KMS-11 (cell line): ENCODE results near the gene ELAC1.

ENCODE experiments used
- H2AFZ ChIP-seq: fragments of 200-600 bp; sonication (generic); 2 replicates; pipeline ENCODE4 v1.6.1; 2016; ENCODE audit warnings: antibody characterized with exemption, mixed run types, low read depth
- H3K27ac ChIP-seq: fragments of 200-600 bp; sonication (generic); 2 replicates; pipeline ENCODE4 v1.6.1; 2016; ENCODE audit warnings: mild to moderate bottlenecking, mixed run types
- H3K27me3 ChIP-seq: fragments of 200-600 bp; sonication (generic); 2 replicates; pipeline ENCODE4 v1.6.1; 2017; ENCODE audit warnings: mild to moderate bottlenecking, low read depth, mixed run types, moderate library complexity; ENCODE audit not compliant: insufficient read depth
- H3K36me3 ChIP-seq: fragments of 200-600 bp; sonication (generic); 2 replicates; pipeline ENCODE4 v1.6.1; 2017; ENCODE audit warnings: mild to moderate bottlenecking, mixed run types; ENCODE audit not compliant: insufficient read depth
- H3K4me1 ChIP-seq: fragments of 200-600 bp; sonication (generic); 2 replicates; pipeline ENCODE4 v1.6.1; 2016; ENCODE audit warnings: mild to moderate bottlenecking, low read depth, mixed run types; ENCODE audit not compliant: poor library complexity, severe bottlenecking
- H3K4me2 ChIP-seq: fragments of 200-600 bp; sonication (generic); 2 replicates; pipeline ENCODE4 v1.7.0; 2016; ENCODE audit warnings: mild to moderate bottlenecking, mixed run types
- H3K4me3 ChIP-seq: fragments of 200-600 bp; sonication (generic); IDR thresholded peaks from 2 replicates; pipeline ENCODE4 v1.6.1; 2017; ENCODE audit warnings: low read depth, low read length, mixed read lengths; ENCODE audit not compliant: insufficient read depth
- H3K79me2 ChIP-seq: fragments of 200-600 bp; sonication (generic); 2 replicates; pipeline ENCODE4 v1.6.1; 2016; ENCODE audit warnings: low read depth, mixed run types; ENCODE audit not compliant: insufficient read depth
- H3K9ac ChIP-seq: fragments of 200-600 bp; sonication (generic); 2 replicates; pipeline ENCODE4 v1.6.1; 2016; ENCODE audit warnings: mild to moderate bottlenecking, mixed run types
- H4K20me1 ChIP-seq: fragments of 200-600 bp; sonication (generic); 2 replicates; pipeline ENCODE4 v1.6.1; 2016; ENCODE audit warnings: mild to moderate bottlenecking, mixed run types; ENCODE audit not compliant: insufficient read depth
- TF ChIP-seq, protein P1 (sequence below): fragments of 200-600 bp; sonication (generic); conservative IDR thresholded peaks from 2 replicates; pipeline ENCODE4 v1.6.1; 2017; ENCODE audit warnings: low read depth, mild to moderate bottlenecking, antibody characterized with exemption, low read length, moderate library complexity, mixed read lengths

ELAC1 gene

DNA sequence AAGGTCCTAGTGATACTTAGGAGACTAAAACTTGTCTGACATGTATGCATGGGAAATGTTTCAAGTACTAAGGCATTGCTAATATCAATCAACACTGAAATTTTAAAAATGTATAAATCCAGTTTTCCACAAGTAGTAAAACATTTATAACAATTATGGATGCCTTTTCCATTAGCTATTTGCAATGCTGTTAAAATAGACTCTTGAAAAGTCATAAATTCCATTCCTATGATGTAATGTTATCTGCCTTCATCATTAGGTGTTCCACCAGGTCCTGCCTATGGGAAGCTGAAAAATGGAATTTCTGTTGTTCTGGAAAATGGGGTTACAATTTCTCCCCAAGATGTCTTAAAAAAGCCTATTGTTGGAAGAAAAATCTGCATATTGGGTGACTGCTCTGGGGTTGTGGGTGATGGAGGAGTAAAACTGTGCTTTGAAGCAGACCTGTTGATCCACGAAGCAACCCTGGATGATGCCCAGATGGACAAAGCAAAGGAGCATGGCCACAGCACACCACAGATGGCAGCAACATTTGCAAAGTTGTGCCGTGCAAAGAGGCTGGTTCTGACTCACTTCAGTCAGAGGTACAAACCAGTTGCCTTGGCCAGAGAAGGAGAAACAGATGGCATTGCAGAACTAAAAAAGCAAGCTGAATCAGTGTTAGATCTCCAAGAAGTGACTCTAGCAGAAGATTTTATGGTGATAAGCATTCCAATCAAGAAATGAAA lies 18.7 kb downstream of the ELAC1 start:
- no peaks in the 10 kb centered on the region for H3K27me3 ChIP-seq
- TF ChIP-seq, protein P1, sequence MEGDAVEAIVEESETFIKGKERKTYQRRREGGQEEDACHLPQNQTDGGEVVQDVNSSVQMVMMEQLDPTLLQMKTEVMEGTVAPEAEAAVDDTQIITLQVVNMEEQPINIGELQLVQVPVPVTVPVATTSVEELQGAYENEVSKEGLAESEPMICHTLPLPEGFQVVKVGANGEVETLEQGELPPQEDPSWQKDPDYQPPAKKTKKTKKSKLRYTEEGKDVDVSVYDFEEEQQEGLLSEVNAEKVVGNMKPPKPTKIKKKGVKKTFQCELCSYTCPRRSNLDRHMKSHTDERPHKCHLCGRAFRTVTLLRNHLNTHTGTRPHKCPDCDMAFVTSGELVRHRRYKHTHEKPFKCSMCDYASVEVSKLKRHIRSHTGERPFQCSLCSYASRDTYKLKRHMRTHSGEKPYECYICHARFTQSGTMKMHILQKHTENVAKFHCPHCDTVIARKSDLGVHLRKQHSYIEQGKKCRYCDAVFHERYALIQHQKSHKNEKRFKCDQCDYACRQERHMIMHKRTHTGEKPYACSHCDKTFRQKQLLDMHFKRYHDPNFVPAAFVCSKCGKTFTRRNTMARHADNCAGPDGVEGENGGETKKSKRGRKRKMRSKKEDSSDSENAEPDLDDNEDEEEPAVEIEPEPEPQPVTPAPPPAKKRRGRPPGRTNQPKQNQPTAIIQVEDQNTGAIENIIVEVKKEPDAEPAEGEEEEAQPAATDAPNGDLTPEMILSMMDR = no peak
- H3K9ac ChIP-seq = no peak overlapping the region
- no peak overlapping the region for H2AFZ ChIP-seq
- H3K4me2 ChIP-seq = no peak overlapping the region
- H3K27ac ChIP-seq = no peak overlapping the region
- no peak overlapping the region for H3K4me3 ChIP-seq
- no peaks in the 10 kb centered on the region for H3K79me2 ChIP-seq
- no peaks in the 10 kb centered on the region for H3K4me1 ChIP-seq
- H3K36me3 ChIP-seq = no peaks in the 10 kb centered on the region
- no peaks in the 10 kb centered on the region for H4K20me1 ChIP-seq

DNA sequence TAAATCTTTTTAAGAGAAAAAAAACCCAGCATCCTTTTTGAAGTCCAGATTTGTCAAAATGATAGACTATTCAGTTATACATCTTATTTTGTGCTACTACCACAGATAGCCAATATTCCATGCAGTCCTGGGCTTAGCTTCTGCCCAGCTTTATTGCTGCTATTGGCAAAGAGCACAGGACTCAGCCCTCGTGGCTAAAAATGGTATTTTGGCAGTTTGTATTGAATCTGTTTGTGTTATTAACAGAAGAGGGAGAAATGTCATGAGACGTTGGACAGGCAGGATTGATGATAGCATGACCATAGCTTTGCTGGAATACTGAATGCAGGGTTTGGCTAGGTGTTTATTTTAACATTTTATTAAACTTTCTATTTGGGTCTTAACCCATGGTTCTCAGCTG lies 19.4 kb downstream of the ELAC1 start:
- no peak overlapping the region for H3K4me3 ChIP-seq
- H3K27me3 ChIP-seq = no peaks in the 10 kb centered on the region
- H3K4me1 ChIP-seq = no peaks in the 10 kb centered on the region
- H2AFZ ChIP-seq = no peak overlapping the region
- no peaks in the 10 kb centered on the region for H4K20me1 ChIP-seq
- no peaks in the 10 kb centered on the region for H3K79me2 ChIP-seq
- H3K27ac ChIP-seq = no peak overlapping the region
- H3K9ac ChIP-seq = no peak overlapping the region
- TF ChIP-seq, protein P1 = no peak
- no peaks in the 10 kb centered on the region for H3K36me3 ChIP-seq
- H3K4me2 ChIP-seq = no peak overlapping the region

DNA sequence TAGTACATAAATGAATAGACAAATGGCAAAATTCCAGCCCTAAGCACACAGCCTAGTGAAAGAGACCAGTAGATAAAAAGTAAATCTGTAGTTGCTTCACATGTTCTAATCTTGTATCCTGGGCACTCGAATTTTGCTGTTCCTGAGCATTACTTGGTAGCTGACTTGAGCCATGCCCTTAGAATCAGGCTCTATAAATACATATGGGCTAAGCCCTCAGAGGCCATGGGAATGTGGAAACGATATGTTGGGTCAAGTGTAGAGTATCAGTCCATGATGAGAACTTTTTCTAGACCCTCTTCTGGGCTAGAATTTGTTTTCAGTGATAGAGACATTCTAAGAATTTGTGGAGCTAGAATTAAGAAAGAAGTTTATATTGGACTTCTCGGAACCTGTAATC lies 21.9 kb downstream of the ELAC1 start:
- no peak overlapping the region for H3K4me3 ChIP-seq
- no peak overlapping the region for H2AFZ ChIP-seq
- H4K20me1 ChIP-seq = no peaks in the 10 kb centered on the region
- H3K4me2 ChIP-seq = no peak overlapping the region
- no peaks in the 10 kb centered on the region for H3K79me2 ChIP-seq
- no peak overlapping the region for H3K9ac ChIP-seq
- H3K36me3 ChIP-seq = no peaks in the 10 kb centered on the region
- H3K27me3 ChIP-seq = no peaks in the 10 kb centered on the region
- no peaks in the 10 kb centered on the region for H3K4me1 ChIP-seq
- TF ChIP-seq, protein P1 = no peak
- no peak overlapping the region for H3K27ac ChIP-seq

- Histone ChIP-seq H3K4me1 (no peaks in the 10 kb centered on the region), H3K79me2 (no peaks in the 10 kb centered on the region), H4K20me1 (no peaks in the 10 kb centered on the region), H3K9ac (no peak overlapping the region), H3K4me3 (no peak overlapping the region), H3K27ac (no peak overlapping the region), H3K4me2 (no peak overlapping the region), H3K36me3 (no peaks in the 10 kb centered on the region), H3K27me3 (no peaks in the 10 kb centered on the region), H2AFZ (no peak overlapping the region)
- TF ChIP-seq, protein P1 = no peak
Measured at GRCh38 chr18:50992351-50992762, 24.5 kb downstream of the ELAC1 start.
